Caco-2 (cell line): ENCODE results near the gene ZNF316. TPM values are rescaled to one million over a fixed set of nuclear protein-coding genes. Genes with fewer than 3 reads are reported as not detected.
"Not testable (repeated sequence)": the region's sequence is repeated elsewhere in the genome, so short reads cannot be mapped to it uniquely, and the experiment has no call there.

Experiments used
- BruUV-seq: library from RNA; stranded (reverse); fragments of 400-500 nt; replicated peaks from 2 replicates; lab custom pipeline; 2021; lab: Mats Ljungman, UMichigan
- CTCF ChIA-PET: fragments of 300-600 bp; sonication (Branson Sonifier 250); formaldehyde crosslinking; loops from one replicate; lab custom pipeline; 2022; ENCODE audit warnings: antibody characterized with exemption; lab: Charles Lee
- POLR2A ChIA-PET: fragments of 300-600 bp; sonication (Branson Sonifier 250); formaldehyde crosslinking; loops from one replicate; lab custom pipeline; 2022; ENCODE audit warnings: antibody characterized with exemption; lab: Charles Lee
- DNase-seq, 2 experiments: peaks; one replicate each; pipeline versions ENCODE4 v3.0.0 to v3.0.0-alpha.2; 2020 to 2022
- H3K27me3 ChIP-seq: replicated peaks from 2 replicates; pipeline ENCODE4 v1.6.0; 2011; ENCODE audit warnings: low read length; ENCODE audit not compliant: control insufficient read depth, insufficient read depth
- H3K36me3 ChIP-seq: 2 replicates; pipeline ENCODE4 v1.5.1; 2011; ENCODE audit warnings: low read length; ENCODE audit not compliant: control insufficient read depth, insufficient read depth
- H3K4me1 ChIP-seq: fragments of 250-450 bp; sonication (Bioruptor Pico); 2 replicates; pipeline ENCODE4 v1.5.1; 2020; ENCODE audit warnings: mild to moderate bottlenecking
- H3K4me3 ChIP-seq: 2 replicates; pipeline ENCODE4 v1.5.1; 2011; ENCODE audit warnings: low read depth, mild to moderate bottlenecking, control low read depth, low read length
- H3K9me3 ChIP-seq: fragments of 250-450 bp; sonication (Bioruptor Pico); 2 replicates; pipeline ENCODE4 v1.5.1; 2020; ENCODE audit warnings: mild to moderate bottlenecking, moderate library complexity
- H3K27ac Mint-ChIP-seq: one replicate; pipeline ENCODE4 v1.8.0; 2022; ENCODE audit warnings: mixed read lengths; ENCODE audit not compliant: unreplicated experiment
- H3K27me3 Mint-ChIP-seq: one replicate; pipeline ENCODE4 v1.8.0; 2022; ENCODE audit warnings: mixed read lengths; ENCODE audit not compliant: insufficient read depth, unreplicated experiment
- H3K36me3 Mint-ChIP-seq: one replicate; pipeline ENCODE4 v1.8.0; 2022; ENCODE audit warnings: mild to moderate bottlenecking, mixed read lengths; ENCODE audit not compliant: insufficient read depth, unreplicated experiment
- H3K4me1 Mint-ChIP-seq: one replicate; pipeline ENCODE4 v1.8.0; 2022; ENCODE audit warnings: low read depth, mixed read lengths; ENCODE audit not compliant: unreplicated experiment
- H3K4me3 Mint-ChIP-seq: one replicate; pipeline ENCODE4 v1.8.0; 2022; ENCODE audit warnings: mild to moderate bottlenecking, moderate library complexity, mixed read lengths; ENCODE audit not compliant: unreplicated experiment
- H3K9me3 Mint-ChIP-seq: one replicate; pipeline ENCODE4 v1.8.0; 2022; ENCODE audit warnings: mixed read lengths; ENCODE audit not compliant: unreplicated experiment
- intact Hi-C: fragments of 100-400 bp; cut with micrococcal nuclease; formaldehyde crosslinking; loops from one replicate; pipeline ENCODE4 v1.10.0; 2022; ENCODE audit not compliant: unreplicated experiment
- total RNA-seq: library from RNA; stranded (reverse); gene quantifications from 2 replicates; pipeline ENCODE4 v1.2.3, GENCODE V29; 2022
- TF ChIP-seq, protein P1 (sequence below), 2 experiments: fragments of 200-600 bp in 1 of 2; IDR thresholded peaks; 1 replicate in 1 of 2; 2 replicates in 1 of 2; pipeline versions ENCODE4 v1.5.1 to v1.8.0; 2011 to 2022; ENCODE audit warnings: antibody characterized with exemption in 1 of 2, control low read depth in 1 of 2, inconsistent platforms in 1 of 2, low read depth in 1 of 2, low read length in 1 of 2, mild to moderate bottlenecking in 1 of 2, moderate library complexity in 1 of 2; ENCODE audit not compliant: insufficient read depth in 1 of 2, severe bottlenecking in 1 of 2, unreplicated experiment in 1 of 2

Gene ZNF316
- total RNA-seq, 1 experiment from 2014 or later, result 34.3 TPM

DNA sequence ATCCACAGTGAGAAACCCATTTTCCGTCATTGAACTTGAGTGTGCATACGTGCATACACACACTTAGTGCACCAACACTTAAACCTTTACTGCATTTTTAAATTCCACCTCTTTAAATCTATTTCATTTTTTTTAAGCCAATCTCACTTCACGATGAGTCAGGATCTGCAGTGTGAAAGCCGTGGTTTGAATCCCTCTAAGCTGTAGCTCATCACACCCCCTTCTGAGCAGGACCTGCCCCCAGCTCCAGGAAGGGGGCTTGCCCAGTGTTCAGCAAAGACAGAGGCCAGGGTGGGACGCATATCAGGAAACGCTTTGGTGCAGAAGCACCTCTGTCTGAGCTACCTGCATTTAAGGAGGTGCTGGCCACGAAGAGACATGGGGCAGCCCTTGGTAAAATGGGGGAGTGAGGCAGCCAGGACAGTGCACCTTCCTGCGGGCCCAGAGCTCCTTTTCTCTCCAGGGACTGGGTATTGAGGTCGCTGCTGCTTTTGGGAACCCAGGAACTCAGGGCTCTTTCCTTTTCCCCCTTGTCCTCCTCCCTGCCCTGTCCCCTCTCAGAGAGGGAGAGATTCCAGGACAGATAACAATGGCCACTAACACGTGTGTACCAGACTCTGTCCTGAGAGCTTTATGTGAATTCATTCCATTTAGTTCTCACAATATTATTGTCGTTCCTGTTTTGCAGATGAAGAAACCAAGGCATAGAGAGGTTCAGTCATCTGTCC, 21.7 kb downstream of the ZNF316 start:
- CTCF ChIA-PET, result interaction anchor here (0.6 kb wide), 2 partner anchors 375 to 662 kb away, joined by 5 to 7 read pairs; no protein-coding TSS in a partner anchor
- no peaks in the 10 kb centered on the region for H3K9me3 ChIP-seq

DNA sequence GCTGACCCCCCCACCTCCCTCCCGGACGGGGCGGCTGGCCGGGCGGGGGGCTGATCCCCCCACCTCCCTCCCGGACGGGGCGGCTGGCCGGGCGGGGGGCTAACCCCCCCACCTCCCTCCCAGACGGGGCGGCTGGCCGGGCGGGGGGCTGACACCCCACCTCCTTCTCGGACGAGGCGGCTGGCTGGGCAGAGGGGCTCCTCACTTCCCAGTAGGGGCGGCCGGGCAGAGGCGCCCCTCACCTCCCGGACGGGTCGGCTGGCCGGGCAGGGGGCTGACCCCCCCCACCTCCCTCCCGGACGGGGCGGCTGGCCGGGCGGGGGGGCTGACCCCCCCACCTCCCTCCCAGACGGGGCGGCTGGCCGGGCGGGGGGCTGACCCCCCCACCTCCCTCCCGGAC, 33.7 kb downstream of the ZNF316 start:
- H3K9me3 ChIP-seq, result peaks cover 45% of the 10 kb centered on the region
- peaks cover 63% of the 10 kb centered on the region for H3K9me3 Mint-ChIP-seq
- H3K27me3 ChIP-seq, BruUV-seq, CTCF ChIA-PET, H3K36me3 Mint-ChIP-seq, H3K27me3 Mint-ChIP-seq, H3K4me1 ChIP-seq, H3K4me3 ChIP-seq, H3K36me3 ChIP-seq, H3K4me3 Mint-ChIP-seq, DNase-seq, intact Hi-C loops, POLR2A ChIA-PET, H3K4me1 Mint-ChIP-seq, H3K27ac Mint-ChIP-seq: not testable (repeated sequence)

More for the DNA sequence above, 21.7 kb downstream of the ZNF316 start:
- Histone ChIP-seq H3K4me1 (no peaks in the 10 kb centered on the region), H3K27me3 (no peaks in the 10 kb centered on the region), H3K4me3 (no peak overlapping the region), H3K36me3 (0 out of 2 replicates have a peak, but pooled peaks cover 2% of the 10 kb centered on the region)
- Mint-ChIP-seq H3K9me3 (no peaks in the 10 kb centered on the region), H3K27ac (peak overlapping the region; percentile 29), H3K4me3 (peak overlapping the region; percentile 42), H3K27me3 (no peaks in the 10 kb centered on the region), H3K36me3 (peaks cover 17% of the 10 kb centered on the region), H3K4me1 (no peaks in the 10 kb centered on the region)
- intact Hi-C loops, result no loop called here
- DNase-seq, result no peak
- TF ChIP-seq, protein P1, sequence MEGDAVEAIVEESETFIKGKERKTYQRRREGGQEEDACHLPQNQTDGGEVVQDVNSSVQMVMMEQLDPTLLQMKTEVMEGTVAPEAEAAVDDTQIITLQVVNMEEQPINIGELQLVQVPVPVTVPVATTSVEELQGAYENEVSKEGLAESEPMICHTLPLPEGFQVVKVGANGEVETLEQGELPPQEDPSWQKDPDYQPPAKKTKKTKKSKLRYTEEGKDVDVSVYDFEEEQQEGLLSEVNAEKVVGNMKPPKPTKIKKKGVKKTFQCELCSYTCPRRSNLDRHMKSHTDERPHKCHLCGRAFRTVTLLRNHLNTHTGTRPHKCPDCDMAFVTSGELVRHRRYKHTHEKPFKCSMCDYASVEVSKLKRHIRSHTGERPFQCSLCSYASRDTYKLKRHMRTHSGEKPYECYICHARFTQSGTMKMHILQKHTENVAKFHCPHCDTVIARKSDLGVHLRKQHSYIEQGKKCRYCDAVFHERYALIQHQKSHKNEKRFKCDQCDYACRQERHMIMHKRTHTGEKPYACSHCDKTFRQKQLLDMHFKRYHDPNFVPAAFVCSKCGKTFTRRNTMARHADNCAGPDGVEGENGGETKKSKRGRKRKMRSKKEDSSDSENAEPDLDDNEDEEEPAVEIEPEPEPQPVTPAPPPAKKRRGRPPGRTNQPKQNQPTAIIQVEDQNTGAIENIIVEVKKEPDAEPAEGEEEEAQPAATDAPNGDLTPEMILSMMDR (IDR thresholded peaks at IDR 0.05; ENCODE audit: insufficient read depth in 1 of 2, low read depth in 1 of 2, low read length in 1 of 2, severe bottlenecking in 1 of 2, unreplicated experiment in 1 of 2), result no peak
- POLR2A ChIA-PET, result no interaction called here
- BruUV-seq, result no TSS peak

DNA sequence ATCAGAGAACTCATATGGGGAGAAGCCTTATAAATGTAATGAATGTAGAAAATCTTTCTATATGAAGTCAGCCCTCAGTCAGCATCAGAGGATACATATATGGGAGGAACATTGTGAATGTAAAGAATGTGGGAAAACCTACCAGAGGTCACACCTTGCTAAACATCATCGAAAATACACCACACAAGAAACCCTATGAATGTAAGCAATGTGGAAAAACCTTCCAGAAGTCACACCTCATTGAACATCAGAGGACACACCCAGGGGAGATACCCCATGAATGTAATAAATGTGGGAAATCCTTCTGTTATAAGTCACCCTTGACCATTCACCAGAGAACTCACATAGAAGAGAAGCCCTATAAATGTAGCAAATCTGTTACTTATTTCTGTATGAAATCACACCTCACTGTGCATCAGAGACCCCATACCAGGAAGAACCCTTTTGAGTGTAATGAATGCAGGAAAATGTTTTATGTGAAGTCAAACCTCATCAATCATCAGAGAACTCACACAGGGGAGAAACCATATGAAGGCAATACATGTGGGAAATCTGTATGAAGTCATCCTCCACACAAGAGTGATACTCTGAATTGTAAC, 38.8 kb downstream of the ZNF316 start:
- ChIA-PET CTCF (no interaction called here), POLR2A (interaction anchor here (0.7 kb wide), 1 partner anchor 232 kb away, joined by 3 read pairs; no protein-coding TSS in a partner anchor)
- H3K4me3 Mint-ChIP-seq, result no peak overlapping the region
- H3K27me3 ChIP-seq, result no peaks in the 10 kb centered on the region
- DNase-seq, result no peak
- H3K36me3 Mint-ChIP-seq, result no peaks in the 10 kb centered on the region
- no peaks in the 10 kb centered on the region for H3K36me3 ChIP-seq
- H3K4me3 ChIP-seq, result no peak overlapping the region
- peaks cover 68% of the 10 kb centered on the region for H3K9me3 ChIP-seq
- H3K9me3 Mint-ChIP-seq, result peaks cover 64% of the 10 kb centered on the region
- TF ChIP-seq, protein P1 (IDR thresholded peaks at IDR 0.05; ENCODE audit: insufficient read depth in 1 of 2, low read depth in 1 of 2, low read length in 1 of 2, severe bottlenecking in 1 of 2, unreplicated experiment in 1 of 2), result no peak
- H3K4me1 ChIP-seq, result no peaks in the 10 kb centered on the region
- H3K27me3 Mint-ChIP-seq, result no peaks in the 10 kb centered on the region
- no TSS peak for BruUV-seq
- H3K4me1 Mint-ChIP-seq, result no peaks in the 10 kb centered on the region
- intact Hi-C loops, result no loop called here
- H3K27ac Mint-ChIP-seq, result no peak overlapping the region
